Breast epithelium (tissue), 3 donors: ENCODE measurements around the gene TRIOBP.

Source experiments
- POLR2A ChIP-seq: fragments of 450-650 bp; IDR thresholded peaks from one replicate; pipeline ENCODE4 v1.6.1; 2016; ENCODE audit warnings: antibody characterized with exemption, mild to moderate bottlenecking, moderate library complexity
- POLR2AphosphoS5 ChIP-seq, 3 donors: sonication (generic); formaldehyde crosslinking; IDR thresholded peaks; one replicate each; pipeline ENCODE4 v1.6.1; 2017; ENCODE audit warnings: antibody characterized with exemption in 3 of 3
- TF ChIP-seq, protein P1 (sequence below), 3 donors: fragments of 450-650 bp; IDR thresholded peaks; one replicate each; pipeline ENCODE4 v1.5.1; 2016 to 2017; ENCODE audit warnings: antibody characterized with exemption in 3 of 3, mild to moderate bottlenecking in 3 of 3, moderate library complexity in 3 of 3

DNA sequence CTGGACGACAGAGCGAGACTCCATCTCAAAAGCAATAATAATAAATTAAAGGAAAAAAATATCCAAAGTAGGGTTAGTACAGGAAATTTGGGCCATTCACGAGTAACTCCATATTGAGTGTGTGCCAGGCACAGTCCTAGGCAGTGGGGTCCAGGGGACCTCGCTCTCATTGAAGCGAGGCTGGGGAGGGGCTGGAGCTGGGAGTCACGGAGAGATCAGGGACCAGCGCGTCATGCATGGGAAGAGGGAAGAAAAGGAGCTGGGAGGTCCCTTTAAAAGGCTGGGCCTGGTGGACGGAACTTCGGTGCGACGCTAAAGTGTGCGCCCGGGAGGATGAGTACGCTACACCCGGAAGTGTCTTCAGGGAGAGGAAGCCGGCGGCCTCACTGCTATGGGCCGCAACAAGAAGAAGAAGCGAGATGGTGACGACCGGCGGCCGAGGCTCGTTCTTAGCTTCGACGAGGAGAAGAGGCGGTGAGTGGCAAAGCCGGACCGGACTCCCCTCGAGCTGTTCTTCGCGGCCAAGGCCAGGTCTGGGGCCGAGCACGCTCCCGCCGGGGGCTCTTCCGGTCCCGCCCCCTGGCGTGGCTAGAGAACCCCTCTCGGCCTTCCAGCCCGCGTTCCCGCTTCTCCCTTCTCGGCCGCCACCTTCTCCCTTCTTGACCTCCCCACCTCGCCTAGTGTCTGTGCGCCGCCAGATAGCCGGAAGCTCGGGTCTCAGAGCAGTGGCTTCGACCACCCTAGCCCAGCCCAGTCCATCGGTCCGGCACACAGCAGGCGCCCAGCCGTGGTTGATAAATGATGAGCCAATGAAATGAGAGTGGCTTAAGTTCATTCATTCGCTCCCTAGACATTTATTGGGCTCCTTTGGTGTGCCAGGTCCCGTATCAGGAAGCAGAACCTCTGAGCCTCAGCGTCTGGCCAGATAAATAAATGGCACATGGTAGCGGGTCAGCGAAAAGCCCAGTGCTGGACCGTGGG, 10.6 kb upstream of the TRIOBP start, which contains the start of gene NOL12:
- TF ChIP-seq POLR2AphosphoS5 (IDR thresholded peaks at IDR 0.05) (peak; percentile 76 to 88 (median 86)), POLR2A (no peak)
- TF ChIP-seq, protein P1, sequence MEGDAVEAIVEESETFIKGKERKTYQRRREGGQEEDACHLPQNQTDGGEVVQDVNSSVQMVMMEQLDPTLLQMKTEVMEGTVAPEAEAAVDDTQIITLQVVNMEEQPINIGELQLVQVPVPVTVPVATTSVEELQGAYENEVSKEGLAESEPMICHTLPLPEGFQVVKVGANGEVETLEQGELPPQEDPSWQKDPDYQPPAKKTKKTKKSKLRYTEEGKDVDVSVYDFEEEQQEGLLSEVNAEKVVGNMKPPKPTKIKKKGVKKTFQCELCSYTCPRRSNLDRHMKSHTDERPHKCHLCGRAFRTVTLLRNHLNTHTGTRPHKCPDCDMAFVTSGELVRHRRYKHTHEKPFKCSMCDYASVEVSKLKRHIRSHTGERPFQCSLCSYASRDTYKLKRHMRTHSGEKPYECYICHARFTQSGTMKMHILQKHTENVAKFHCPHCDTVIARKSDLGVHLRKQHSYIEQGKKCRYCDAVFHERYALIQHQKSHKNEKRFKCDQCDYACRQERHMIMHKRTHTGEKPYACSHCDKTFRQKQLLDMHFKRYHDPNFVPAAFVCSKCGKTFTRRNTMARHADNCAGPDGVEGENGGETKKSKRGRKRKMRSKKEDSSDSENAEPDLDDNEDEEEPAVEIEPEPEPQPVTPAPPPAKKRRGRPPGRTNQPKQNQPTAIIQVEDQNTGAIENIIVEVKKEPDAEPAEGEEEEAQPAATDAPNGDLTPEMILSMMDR (IDR thresholded peaks at IDR 0.05): peak in 1 of 3 donors; percentile 24
